ENCODE results near the gene ACER1. TPM values are rescaled to one million over a fixed set of nuclear protein-coding genes. Genes with fewer than 3 reads are reported as not detected.

Gene ACER1
- polyA plus RNA-seq, 1 of the 3 experiments (the other 2 are of a cell fraction): not detected

DNA sequence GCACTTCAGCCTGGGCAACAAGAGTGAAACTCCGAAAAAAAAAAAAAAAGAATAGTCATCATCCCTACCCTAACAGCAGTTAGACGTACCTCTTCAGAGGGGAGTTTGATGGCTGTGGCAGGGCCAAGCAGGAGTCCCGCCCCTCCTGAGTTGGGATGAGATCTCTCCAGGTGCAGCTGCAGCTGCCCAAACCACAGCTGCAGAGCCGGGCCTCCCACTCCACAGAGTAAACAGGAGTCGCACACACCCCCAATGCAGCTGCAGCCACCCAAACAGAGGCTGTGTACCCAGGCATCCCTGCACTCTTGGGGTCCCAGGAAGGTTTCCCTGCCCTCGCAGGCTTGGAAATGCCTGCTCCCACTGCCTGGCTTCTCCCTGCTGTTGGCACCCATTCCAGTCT is 36.2 kb downstream of the ACER1 start:
- ChIA-PET POLR2A (no interaction called here), CTCF (interaction anchor here (1.6 to 3.1 kb wide), 2 partner anchors 79 kb away, joined by 10 to 18 read pairs; no protein-coding TSS in a partner anchor)
- Histone ChIP-seq H3K4me1 (ENCODE audit: control insufficient read depth in 1 of 2, insufficient read depth in 2 of 2, low read depth in 1 of 2, low read length in 1 of 2) (no peaks in the 10 kb centered on the region), H4K20me1 (ENCODE audit: insufficient read depth) (no peaks in the 10 kb centered on the region), H3K36me3 (replicated peaks in 1 of 2; ENCODE audit: control insufficient read depth in 1 of 2, insufficient read depth in 2 of 2, low read length in 1 of 2) (no peaks in the 10 kb centered on the region), H3K9me3 (no peaks in the 10 kb centered on the region), H3F3A (replicated peaks; ENCODE audit: insufficient read depth) (no peaks in the 10 kb centered on the region), H3K9ac (no peak overlapping the region), H2AFZ (ENCODE audit: low read depth) (no peak overlapping the region), H3K27me3 (ENCODE audit: insufficient read depth) (peaks cover 11% of the 10 kb centered on the region; the same call in 1 of the 2 replicates), H3K4me3 (ENCODE audit: low read depth in 2 of 2, low read length in 1 of 2) (no peak overlapping the region), H3K4me2 (no peak overlapping the region), H3K27ac (ENCODE audit: low read depth in 2 of 2, low read length in 1 of 2) (no peak overlapping the region), H3K79me2 (ENCODE audit: insufficient read depth) (no peaks in the 10 kb centered on the region), H3K9me2 (no peaks in the 10 kb centered on the region)
- TF ChIP-seq, protein P1, sequence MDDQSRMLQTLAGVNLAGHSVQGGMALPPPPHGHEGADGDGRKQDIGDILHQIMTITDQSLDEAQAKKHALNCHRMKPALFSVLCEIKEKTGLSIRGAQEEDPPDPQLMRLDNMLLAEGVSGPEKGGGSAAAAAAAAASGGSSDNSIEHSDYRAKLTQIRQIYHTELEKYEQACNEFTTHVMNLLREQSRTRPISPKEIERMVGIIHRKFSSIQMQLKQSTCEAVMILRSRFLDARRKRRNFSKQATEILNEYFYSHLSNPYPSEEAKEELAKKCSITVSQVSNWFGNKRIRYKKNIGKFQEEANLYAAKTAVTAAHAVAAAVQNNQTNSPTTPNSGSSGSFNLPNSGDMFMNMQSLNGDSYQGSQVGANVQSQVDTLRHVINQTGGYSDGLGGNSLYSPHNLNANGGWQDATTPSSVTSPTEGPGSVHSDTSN (IDR thresholded peaks at IDR 0.05): no peak
- TF ChIP-seq TEAD4 (IDR thresholded peaks at IDR 0.05; ENCODE audit: borderline replicate concordance, insufficient read depth) (no peak), CHD2 (IDR thresholded peaks at IDR 0.05; ENCODE audit: low read length, partially characterized antibody) (no peak), RCOR1 (IDR thresholded peaks at IDR 0.05; ENCODE audit: low read length) (no peak), POLR2AphosphoS5 (IDR thresholded peaks at IDR 0.05; ENCODE audit: low read depth, low read length) (no peak), FOSL2 (IDR thresholded peaks at IDR 0.05; ENCODE audit: borderline replicate concordance, low read depth) (no peak), SMC3 (IDR thresholded peaks at IDR 0.05; ENCODE audit: low read depth, low read length) (no peak), FOXJ3 (CRISPR knock-in tag; IDR thresholded peaks at IDR 0.05) (no peak), RXRA (IDR thresholded peaks at IDR 0.05; ENCODE audit: borderline replicate concordance, low read depth) (no peak), RFX5 (IDR thresholded peaks at IDR 0.05; ENCODE audit: low read length) (no peak), GABPA (IDR thresholded peaks at IDR 0.05; ENCODE audit: low read depth) (no peak), NFIC (IDR thresholded peaks at IDR 0.05; ENCODE audit: borderline replicate concordance) (no peak), GATA2 (CRISPR knock-in tag; IDR thresholded peaks at IDR 0.05) (no peak), SIN3A (IDR thresholded peaks at IDR 0.05; ENCODE audit: borderline replicate concordance, low read depth, low read length) (no peak)
- TF ChIP-seq, protein P2, sequence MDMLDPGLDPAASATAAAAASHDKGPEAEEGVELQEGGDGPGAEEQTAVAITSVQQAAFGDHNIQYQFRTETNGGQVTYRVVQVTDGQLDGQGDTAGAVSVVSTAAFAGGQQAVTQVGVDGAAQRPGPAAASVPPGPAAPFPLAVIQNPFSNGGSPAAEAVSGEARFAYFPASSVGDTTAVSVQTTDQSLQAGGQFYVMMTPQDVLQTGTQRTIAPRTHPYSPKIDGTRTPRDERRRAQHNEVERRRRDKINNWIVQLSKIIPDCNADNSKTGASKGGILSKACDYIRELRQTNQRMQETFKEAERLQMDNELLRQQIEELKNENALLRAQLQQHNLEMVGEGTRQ (IDR thresholded peaks at IDR 0.05; ENCODE audit: borderline replicate concordance, low read depth, low read length): no peak
- TF ChIP-seq, protein P3, sequence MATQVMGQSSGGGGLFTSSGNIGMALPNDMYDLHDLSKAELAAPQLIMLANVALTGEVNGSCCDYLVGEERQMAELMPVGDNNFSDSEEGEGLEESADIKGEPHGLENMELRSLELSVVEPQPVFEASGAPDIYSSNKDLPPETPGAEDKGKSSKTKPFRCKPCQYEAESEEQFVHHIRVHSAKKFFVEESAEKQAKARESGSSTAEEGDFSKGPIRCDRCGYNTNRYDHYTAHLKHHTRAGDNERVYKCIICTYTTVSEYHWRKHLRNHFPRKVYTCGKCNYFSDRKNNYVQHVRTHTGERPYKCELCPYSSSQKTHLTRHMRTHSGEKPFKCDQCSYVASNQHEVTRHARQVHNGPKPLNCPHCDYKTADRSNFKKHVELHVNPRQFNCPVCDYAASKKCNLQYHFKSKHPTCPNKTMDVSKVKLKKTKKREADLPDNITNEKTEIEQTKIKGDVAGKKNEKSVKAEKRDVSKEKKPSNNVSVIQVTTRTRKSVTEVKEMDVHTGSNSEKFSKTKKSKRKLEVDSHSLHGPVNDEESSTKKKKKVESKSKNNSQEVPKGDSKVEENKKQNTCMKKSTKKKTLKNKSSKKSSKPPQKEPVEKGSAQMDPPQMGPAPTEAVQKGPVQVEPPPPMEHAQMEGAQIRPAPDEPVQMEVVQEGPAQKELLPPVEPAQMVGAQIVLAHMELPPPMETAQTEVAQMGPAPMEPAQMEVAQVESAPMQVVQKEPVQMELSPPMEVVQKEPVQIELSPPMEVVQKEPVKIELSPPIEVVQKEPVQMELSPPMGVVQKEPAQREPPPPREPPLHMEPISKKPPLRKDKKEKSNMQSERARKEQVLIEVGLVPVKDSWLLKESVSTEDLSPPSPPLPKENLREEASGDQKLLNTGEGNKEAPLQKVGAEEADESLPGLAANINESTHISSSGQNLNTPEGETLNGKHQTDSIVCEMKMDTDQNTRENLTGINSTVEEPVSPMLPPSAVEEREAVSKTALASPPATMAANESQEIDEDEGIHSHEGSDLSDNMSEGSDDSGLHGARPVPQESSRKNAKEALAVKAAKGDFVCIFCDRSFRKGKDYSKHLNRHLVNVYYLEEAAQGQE (IDR thresholded peaks at IDR 0.05; ENCODE audit: low read depth, low read length): no peak
- 11% methylated on average over 3 of the region's 6 CpGs for WGBS (ENCODE audit: low lambda C conversion rate)
- no peak for DNase-seq

Data from SK-N-SH (cell line).